ENCODE results near the gene ALDH1A2. TPM values are rescaled to one million over a fixed set of nuclear protein-coding genes. Genes with fewer than 3 reads are reported as not detected.

The ALDH1A2 gene
- total and polyA plus RNA-seq, 8 donors: 1.6 to 6.6 (median 3.4) TPM

GRCh38 chr15:58062175-58062574, 3.3 kb downstream of the ALDH1A2 start:
- DNase-seq: no peak
- no peak for FAIRE-seq
- Histone ChIP-seq H3K36me3 (no peaks in the 10 kb centered on the region), H3K4me3 (no peak overlapping the region), H3K27me3 (peaks cover 0 to 31% (median 17%) of the 10 kb centered on the region in 4 donors), H3K27ac (no peak overlapping the region), H3K4me1 (peaks cover 0 to 13% (median 6%) of the 10 kb centered on the region in 3 donors), H3K9me3 (no peaks in the 10 kb centered on the region)
- intact Hi-C loops (cut with DNase I): loop anchor here in 1 of 3 donors (10.0 kb wide), 1 partner anchor 197 kb away; no protein-coding TSS in a partner anchor
- 59 to 61% methylated on average over 5 of the region's 5 CpGs for WGBS, 2 donors
- no peak for TF ChIP-seq CTCF (IDR thresholded peaks at IDR 0.05)
- no peak for ATAC-seq

GRCh38 chr15:58060575-58060974, 4.9 kb downstream of the ALDH1A2 start:
- DNase-seq (no peak), FAIRE-seq (no peak), ATAC-seq (no peak)
- H3K4me3 ChIP-seq: no peak overlapping the region
- intact Hi-C loops (cut with DNase I): loop anchor here in 1 of 3 donors (10.0 kb wide), 1 partner anchor 196 kb away; no protein-coding TSS in a partner anchor
- WGBS, 2 donors: 87 to 100% methylated on average over 1 of the region's 1 CpG
- H3K27me3 ChIP-seq: peaks cover 0 to 27% (median 15%) of the 10 kb centered on the region in 4 donors
- no peaks in the 10 kb centered on the region for H3K9me3 ChIP-seq
- H3K27ac ChIP-seq: no peak overlapping the region
- no peak for TF ChIP-seq CTCF (IDR thresholded peaks at IDR 0.05)
- peaks cover 0 to 7% (median 6%) of the 10 kb centered on the region in 3 donors for H3K4me1 ChIP-seq
- no peaks in the 10 kb centered on the region for H3K36me3 ChIP-seq

GRCh38 chr15:58058729-58059128, 6.8 kb downstream of the ALDH1A2 start:
- H3K4me3 ChIP-seq: no peak overlapping the region
- intact Hi-C loops (cut with DNase I): no loop called here
- H3K27me3 ChIP-seq: peaks cover 0 to 9% (median 4%) of the 10 kb centered on the region in 4 donors
- WGBS, 2 donors: 30 to 45% methylated on average over 2 of the region's 2 CpGs
- no peak overlapping the region for H3K27ac ChIP-seq
- FAIRE-seq (no peak), DNase-seq (no peak), ATAC-seq (no peak)
- peaks cover 0 to 6% (median 3%) of the 10 kb centered on the region in 3 donors for H3K4me1 ChIP-seq
- no peaks in the 10 kb centered on the region for H3K9me3 ChIP-seq
- no peaks in the 10 kb centered on the region for H3K36me3 ChIP-seq
- TF ChIP-seq CTCF (IDR thresholded peaks at IDR 0.05): no peak

- Histone ChIP-seq H3K9me3 (no peaks in the 10 kb centered on the region), H3K27me3 (peaks cover 0 to 7% (median 2%) of the 10 kb centered on the region in 4 donors), H3K4me1 (peaks cover 0 to 6% (median 3%) of the 10 kb centered on the region in 3 donors), H3K36me3 (no peaks in the 10 kb centered on the region), H3K4me3 (no peak overlapping the region), H3K27ac (no peak overlapping the region)
- no peak for DNase-seq
- no peak for FAIRE-seq
- no peak for TF ChIP-seq CTCF (IDR thresholded peaks at IDR 0.05)
- no peak for ATAC-seq
- intact Hi-C loops (cut with DNase I): no loop called here
- 45 to 55% methylated on average over 3 of the region's 3 CpGs for WGBS, 2 donors
These were observed 7.4 kb downstream of the ALDH1A2 start for GRCh38 chr15:58058073-58058472.

- no peak for TF ChIP-seq CTCF (IDR thresholded peaks at IDR 0.05)
- H3K36me3 ChIP-seq: no peaks in the 10 kb centered on the region
- no peak overlapping the region for H3K4me3 ChIP-seq
- intact Hi-C loops (cut with DNase I): no loop called here
- no peaks in the 10 kb centered on the region for H3K9me3 ChIP-seq
- WGBS, 2 donors: 78 to 97% methylated on average over 1 of the region's 1 CpG
- peaks cover 0 to 7% (median 2%) of the 10 kb centered on the region in 4 donors for H3K27me3 ChIP-seq
- DNase-seq (no peak), FAIRE-seq (no peak), ATAC-seq (no peak)
- H3K4me1 ChIP-seq: peaks cover 0 to 6% (median 3%) of the 10 kb centered on the region in 3 donors
- no peak overlapping the region for H3K27ac ChIP-seq
These were observed 8.0 kb downstream of the ALDH1A2 start for GRCh38 chr15:58057559-58057958.
